GM20000 (cell line): ENCODE data around the gene EPHB2.

Experiments used
- DNase-seq: peaks from one replicate; pipeline ENCODE4 v3.0.0; 2012; ENCODE audit warnings: low spot score
- CTCF ChIP-seq: IDR thresholded peaks from 2 replicates; pipeline ENCODE4 v1.5.1; 2012; ENCODE audit warnings: mild to moderate bottlenecking, control low read depth; ENCODE audit errors: extremely low read depth, missing control alignments

EPHB2 gene

GRCh38 chr1:22915231-22915630 is 204.6 kb downstream of the EPHB2 start:
- TF ChIP-seq CTCF = no peak
- no peak for DNase-seq

GRCh38 chr1:22915816-22916470 is 205.3 kb downstream of the EPHB2 start:
- TF ChIP-seq CTCF = no peak
- no peak for DNase-seq

- no peak for DNase-seq
- no peak for TF ChIP-seq CTCF
Measured at GRCh38 chr1:22916471-22916820, 205.8 kb downstream of the EPHB2 start.

- DNase-seq = no peak
- TF ChIP-seq CTCF = no peak
Measured at GRCh38 chr1:22917989-22918388, 207.3 kb downstream of the EPHB2 start.

- DNase-seq = no peak
Measured at GRCh38 chr1:22918644-22919043, 208.0 kb downstream of the EPHB2 start.

GRCh38 chr1:22919341-22920025 is 208.8 kb downstream of the EPHB2 start:
- TF ChIP-seq CTCF = no peak

More at GRCh38 chr1:22918644-22919043, 208.0 kb downstream of the EPHB2 start:
- TF ChIP-seq CTCF = no peak

GRCh38 chr1:22920026-22920733 is 209.5 kb downstream of the EPHB2 start:
- no peak for DNase-seq
- TF ChIP-seq CTCF = no peak

More at GRCh38 chr1:22919341-22920025, 208.8 kb downstream of the EPHB2 start:
- DNase-seq = no peak
